Keratinocyte (primary cell): Measurements from ENCODE around the gene PALD1. TPM values are rescaled to one million over a fixed set of nuclear protein-coding genes. Genes with fewer than 3 reads are reported as not detected.

Source experiments
- DNase-seq: peaks from one replicate; pipeline ENCODE4 v3.0.0-alpha.2; 2011; ENCODE audit warnings: low read depth, missing footprints, low spot score
- FAIRE-seq: peaks from 2 replicates; lab custom pipeline; 2011; peaks lifted over from hg19 to GRCh38; lab: Jason Lieb, UNC
- H2AFZ ChIP-seq: 2 replicates; pipeline ENCODE4 v1.6.0; 2012; ENCODE audit warnings: low read length, control low read depth, inconsistent platforms; ENCODE audit not compliant: control insufficient read depth
- H3K27ac ChIP-seq: 2 replicates; pipeline ENCODE4 v1.5.1; 2011; ENCODE audit warnings: low read length; ENCODE audit not compliant: control insufficient read depth, insufficient read depth
- H3K27me3 ChIP-seq: 3 replicates; pipeline ENCODE4 v1.6.0; 2011; ENCODE audit warnings: low read length; ENCODE audit not compliant: control insufficient read depth, insufficient read depth; ENCODE audit errors: extremely low read depth
- H3K36me3 ChIP-seq, 2 experiments: 2 replicates in 1 of 2; 3 replicates in 1 of 2; pipeline ENCODE4 v1.5.1; 2011; ENCODE audit warnings: low read length in 2 of 2, mild to moderate bottlenecking in 1 of 2; ENCODE audit not compliant: control insufficient read depth in 2 of 2, insufficient read depth in 2 of 2; ENCODE audit errors: extremely low read depth in 1 of 2
- H3K4me1 ChIP-seq: 3 replicates; pipeline ENCODE4 v1.5.1; 2011; ENCODE audit warnings: low read length; ENCODE audit not compliant: control insufficient read depth, insufficient read depth; ENCODE audit errors: extremely low read depth
- H3K4me2 ChIP-seq: 3 replicates; pipeline ENCODE4 v1.6.0; 2011; ENCODE audit warnings: low read depth, low read length; ENCODE audit not compliant: control insufficient read depth, insufficient read depth; ENCODE audit errors: extremely low read depth
- H3K4me3 ChIP-seq, 3 experiments: fragments of 200-600 bp in 1 of 3; sonication (generic) in 1 of 3; 2 replicates in 2 of 3; 3 replicates in 1 of 3; pipeline ENCODE4 v1.5.1; 2011 to 2016; ENCODE audit warnings: low read length in 3 of 3, mild to moderate bottlenecking in 3 of 3, control low read depth in 2 of 3, inconsistent platforms in 1 of 3, low read depth in 1 of 3, mixed read lengths in 1 of 3, mixed run types in 1 of 3, moderate library complexity in 1 of 3; ENCODE audit not compliant: control insufficient read depth in 2 of 3, insufficient read depth in 2 of 3; ENCODE audit errors: extremely low read depth in 1 of 3
- H3K79me2 ChIP-seq: 2 replicates; pipeline ENCODE4 v1.6.0; 2012; ENCODE audit warnings: low read length; ENCODE audit not compliant: control insufficient read depth, insufficient read depth
- H3K9ac ChIP-seq: 3 replicates; pipeline ENCODE4 v1.6.0; 2011; ENCODE audit warnings: low read length; ENCODE audit not compliant: control insufficient read depth, insufficient read depth; ENCODE audit errors: extremely low read depth
- H3K9me1 ChIP-seq: 3 replicates; pipeline ENCODE4 v1.6.0; 2011; ENCODE audit warnings: low read length; ENCODE audit not compliant: control insufficient read depth, insufficient read depth; ENCODE audit errors: extremely low read depth
- H3K9me3 ChIP-seq: 2 replicates; pipeline ENCODE4 v1.5.1; 2012; ENCODE audit warnings: low read depth, low read length; ENCODE audit not compliant: control insufficient read depth
- H4K20me1 ChIP-seq: 3 replicates; pipeline ENCODE4 v1.6.0; 2011; ENCODE audit warnings: low read length; ENCODE audit not compliant: control insufficient read depth, insufficient read depth; ENCODE audit errors: extremely low read depth
- EZH2 ChIP-seq: IDR thresholded peaks from one replicate; pipeline ENCODE4 v1.6.1; 2012; ENCODE audit warnings: inconsistent platforms, mild to moderate bottlenecking, low read length, moderate library complexity
- dilution Hi-C: fragments of 300-500 bp; cut with MboI; formaldehyde crosslinking; loops from one replicate; pipeline ENCODE4 v1.7.0; 2020; ENCODE audit warnings: low sequenced_read_pairs; ENCODE audit not compliant: extremely low pct_ligation_motif_present
- polyA plus RNA-seq, 5 experiments: library from polyadenylated mRNA; depleted of rRNA in 3 of 5; stranded (reverse) in 3 of 5; stranded (forward) in 1 of 5; unstranded in 1 of 5; fragments of >200 nt; gene quantifications; 1 replicate in 1 of 5; 2 replicates in 3 of 5; 3 replicates in 1 of 5; pipeline versions ENCODE4 v1.2.1 to v1.2.3, GENCODE V29; 2011 to 2012; ENCODE audit warnings: missing spikeins in 2 of 5, low read depth in 1 of 5, low replicate concordance in 1 of 5
- TF ChIP-seq, protein P1 (sequence below), 3 experiments: IDR thresholded peaks in 1 of 3; conservative IDR thresholded peaks in 1 of 3; optimal IDR thresholded peaks in 1 of 3; 2 replicates in 2 of 3; 3 replicates in 1 of 3; pipeline versions ENCODE3 to v1.5.1; 2011; ENCODE audit warnings: low read length in 3 of 3, mild to moderate bottlenecking in 3 of 3, moderate library complexity in 2 of 3, control low read depth in 1 of 3, inconsistent platforms in 1 of 3; ENCODE audit not compliant: insufficient read depth in 2 of 3; ENCODE audit errors: extremely low read depth in 1 of 3

The PALD1 gene
- polyA plus RNA-seq, 1 donor (not counting 4 experiments of a cell fraction or from before 2014, with no cell fraction given): 0.83 TPM

GRCh38 chr10:70568113-70568512 is 89.5 kb downstream of the PALD1 start:
- TF ChIP-seq, protein P1, sequence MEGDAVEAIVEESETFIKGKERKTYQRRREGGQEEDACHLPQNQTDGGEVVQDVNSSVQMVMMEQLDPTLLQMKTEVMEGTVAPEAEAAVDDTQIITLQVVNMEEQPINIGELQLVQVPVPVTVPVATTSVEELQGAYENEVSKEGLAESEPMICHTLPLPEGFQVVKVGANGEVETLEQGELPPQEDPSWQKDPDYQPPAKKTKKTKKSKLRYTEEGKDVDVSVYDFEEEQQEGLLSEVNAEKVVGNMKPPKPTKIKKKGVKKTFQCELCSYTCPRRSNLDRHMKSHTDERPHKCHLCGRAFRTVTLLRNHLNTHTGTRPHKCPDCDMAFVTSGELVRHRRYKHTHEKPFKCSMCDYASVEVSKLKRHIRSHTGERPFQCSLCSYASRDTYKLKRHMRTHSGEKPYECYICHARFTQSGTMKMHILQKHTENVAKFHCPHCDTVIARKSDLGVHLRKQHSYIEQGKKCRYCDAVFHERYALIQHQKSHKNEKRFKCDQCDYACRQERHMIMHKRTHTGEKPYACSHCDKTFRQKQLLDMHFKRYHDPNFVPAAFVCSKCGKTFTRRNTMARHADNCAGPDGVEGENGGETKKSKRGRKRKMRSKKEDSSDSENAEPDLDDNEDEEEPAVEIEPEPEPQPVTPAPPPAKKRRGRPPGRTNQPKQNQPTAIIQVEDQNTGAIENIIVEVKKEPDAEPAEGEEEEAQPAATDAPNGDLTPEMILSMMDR (optimal IDR thresholded peaks at IDR 0.05 in 1 of 3, IDR thresholded peaks at IDR 0.05 in 1 of 3, conservative IDR thresholded peaks at IDR 0.05 in 1 of 3; ENCODE audit: extremely low read depth in 1 of 3, insufficient read depth in 2 of 3, low read length in 3 of 3): no peak
- TF ChIP-seq EZH2: no peak
- DNase-seq (no peak), FAIRE-seq (no peak)
- dilution Hi-C loops: no loop called here
- H3K9me1 ChIP-seq: no peaks in the 10 kb centered on the region
- no peaks in the 10 kb centered on the region for H3K9me3 ChIP-seq
- no peak overlapping the region for H3K4me2 ChIP-seq
- H3K4me1 ChIP-seq: peaks cover under 1% of the 10 kb centered on the region
- no peaks in the 10 kb centered on the region for H4K20me1 ChIP-seq
- no peaks in the 10 kb centered on the region for H3K79me2 ChIP-seq
- H2AFZ ChIP-seq: no peak overlapping the region
- peaks cover 4% of the 10 kb centered on the region for H3K27me3 ChIP-seq
- no peaks in the 10 kb centered on the region for H3K36me3 ChIP-seq
- no peak overlapping the region for H3K9ac ChIP-seq
- H3K27ac ChIP-seq: no peak overlapping the region
- no peak overlapping the region for H3K4me3 ChIP-seq

- Histone ChIP-seq H3K9me1 (no peaks in the 10 kb centered on the region), H3K4me3 (no peak overlapping the region), H3K36me3 (no peaks in the 10 kb centered on the region), H2AFZ (no peak overlapping the region), H3K4me1 (peaks cover 9% of the 10 kb centered on the region), H3K27me3 (no peaks in the 10 kb centered on the region), H3K79me2 (no peaks in the 10 kb centered on the region), H3K4me2 (no peak overlapping the region), H4K20me1 (no peaks in the 10 kb centered on the region), H3K9ac (no peak overlapping the region), H3K27ac (no peak overlapping the region), H3K9me3 (no peaks in the 10 kb centered on the region)
- TF ChIP-seq EZH2: no peak
- no peak for FAIRE-seq
- dilution Hi-C loops: no loop called here
- DNase-seq: no peak
These were observed 90.4 kb downstream of the PALD1 start for GRCh38 chr10:70568781-70569495.
